Measurements from ENCODE around the gene BCR.

- TF ChIP-seq ZNF274 (CRISPR knock-in tag; IDR thresholded peaks at IDR 0.05) (no peak), ZNF777 (CRISPR knock-in tag; IDR thresholded peaks at IDR 0.05) (no peak), NR2F1 (CRISPR knock-in tag; IDR thresholded peaks at IDR 0.05) (no peak), YY1 (IDR thresholded peaks at IDR 0.05; ENCODE audit: insufficient read depth, insufficient replicate concordance, low read depth, low read length) (no peak), ATF7 (IDR thresholded peaks at IDR 0.05) (no peak), ATF7 (CRISPR knock-in tag; IDR thresholded peaks at IDR 0.05) (no peak), CTCF (CRISPR knock-in tag; IDR thresholded peaks at IDR 0.05) (no peak), ELK4 (CRISPR knock-in tag; IDR thresholded peaks at IDR 0.05; ENCODE audit: borderline replicate concordance) (no peak), ZFP36 (IDR thresholded peaks at IDR 0.05; ENCODE audit: borderline replicate concordance, low read depth, low read length, partially characterized antibody) (no peak), ZNF407 (CRISPR knock-in tag; IDR thresholded peaks at IDR 0.05; ENCODE audit: not compliant biosample characterization) (no peak), ZBTB40 (IDR thresholded peaks at IDR 0.05) (no peak), ZBTB40 (CRISPR knock-in tag; IDR thresholded peaks at IDR 0.05) (no peak)
These were observed 45.0 kb downstream of the BCR start for GRCh38 chr22:23225337-23225723.
